NCI-H2107 treated with DMSO at 0.1 percent for 48 hours (cell line): ENCODE data around the gene SLC25A13.
"Not testable (repeated sequence)": the region's sequence is repeated elsewhere in the genome, so short reads cannot be mapped to it uniquely, and the experiment has no call there.

Source experiments
- DNase-seq: peaks from one replicate; lab custom pipeline; 2025; ENCODE audit not compliant: unreplicated experiment; lab: John Stamatoyannopoulos, UW

Gene SLC25A13

GRCh38 chr7:96173781-96174180 is 148.1 kb downstream of the SLC25A13 start:
- no peak for DNase-seq

GRCh38 chr7:96169439-96169838 is 152.5 kb downstream of the SLC25A13 start:
- no peak for DNase-seq

- peak; percentile 19 for DNase-seq
These were observed 154.5 kb downstream of the SLC25A13 start for GRCh38 chr7:96167424-96167823.

GRCh38 chr7:96161897-96162296 is 160.0 kb downstream of the SLC25A13 start:
- no peak for DNase-seq

GRCh38 chr7:96157856-96158255 is 164.0 kb downstream of the SLC25A13 start:
- DNase-seq: no peak

GRCh38 chr7:96154506-96154905 is 167.4 kb downstream of the SLC25A13 start:
- DNase-seq: not testable (repeated sequence)

- DNase-seq: no peak
These were observed 169.2 kb downstream of the SLC25A13 start for GRCh38 chr7:96152706-96153105.

GRCh38 chr7:96151889-96152288 is 170.0 kb downstream of the SLC25A13 start:
- DNase-seq: no peak

GRCh38 chr7:96144260-96144526 is 177.7 kb downstream of the SLC25A13 start:
- no peak for DNase-seq

GRCh38 chr7:96143495-96144259 is 178.2 kb downstream of the SLC25A13 start:
- no peak for DNase-seq

- DNase-seq: no peak
These were observed 185.2 kb downstream of the SLC25A13 start for GRCh38 chr7:96136600-96137239.

GRCh38 chr7:96135241-96135640 is 186.7 kb downstream of the SLC25A13 start:
- no peak for DNase-seq

- no peak for DNase-seq
These were observed 190.4 kb downstream of the SLC25A13 start for GRCh38 chr7:96131525-96131924.

GRCh38 chr7:96127746-96128145 is 194.2 kb downstream of the SLC25A13 start:
- DNase-seq: no peak

- DNase-seq: no peak
These were observed 195.5 kb downstream of the SLC25A13 start for GRCh38 chr7:96126382-96126781.

GRCh38 chr7:96122746-96123145 is 199.2 kb downstream of the SLC25A13 start:
- no peak for DNase-seq

GRCh38 chr7:96121752-96122151 is 200.1 kb downstream of the SLC25A13 start:
- DNase-seq: no peak

- DNase-seq: no peak
These were observed 201.3 kb downstream of the SLC25A13 start for GRCh38 chr7:96120445-96121225.

GRCh38 chr7:96118449-96119001 is 203.4 kb downstream of the SLC25A13 start:
- no peak for DNase-seq

GRCh38 chr7:96116173-96116572 is 205.7 kb downstream of the SLC25A13 start:
- DNase-seq: no peak

- no peak for DNase-seq
These were observed 207.7 kb downstream of the SLC25A13 start for GRCh38 chr7:96114190-96114589.

- no peak for DNase-seq
These were observed 210.5 kb downstream of the SLC25A13 start for GRCh38 chr7:96111405-96111804.
